Measurements from ENCODE around the gene B4GALNT3. TPM values are rescaled to one million over a fixed set of nuclear protein-coding genes. Genes with fewer than 3 reads are reported as not detected.

The B4GALNT3 gene
- total and polyA plus RNA-seq, 12 donors = 14.1 to 58.7 (median 36.5) TPM

DNA sequence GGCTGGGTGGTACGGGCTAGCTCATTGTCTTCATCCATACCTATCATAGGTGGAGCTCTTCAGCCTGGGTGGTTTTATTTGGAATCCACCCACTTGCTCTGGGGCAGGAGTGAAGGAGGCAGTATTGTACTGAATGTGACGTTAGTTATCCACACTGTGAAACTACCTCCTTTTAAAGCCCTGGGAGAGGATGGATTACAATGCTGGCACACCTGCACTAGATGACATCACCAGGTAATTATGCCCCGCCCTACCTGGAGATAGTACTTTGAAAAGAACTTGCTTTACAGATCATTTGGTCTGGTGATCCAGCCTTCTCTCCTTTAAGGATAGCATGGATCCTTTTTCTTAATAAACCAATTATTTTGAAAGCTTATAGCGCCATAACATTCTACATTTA, 78.0 kb downstream of the B4GALNT3 start:
- peaks cover 7 to 40% (median 25%) of the 10 kb centered on the region in 9 donors for H3K4me1 ChIP-seq
- intact Hi-C loops (cut with DNase I) = loop anchor here in 1 of 10 donors (2.0 kb wide), 1 partner anchor 81 kb away; no protein-coding TSS in a partner anchor
- WGBS, 2 donors = 90 to 91% methylated on average over 4 of the region's 4 CpGs
- DNase-seq (no peak), ATAC-seq (no peak)
- TF ChIP-seq, protein P1, sequence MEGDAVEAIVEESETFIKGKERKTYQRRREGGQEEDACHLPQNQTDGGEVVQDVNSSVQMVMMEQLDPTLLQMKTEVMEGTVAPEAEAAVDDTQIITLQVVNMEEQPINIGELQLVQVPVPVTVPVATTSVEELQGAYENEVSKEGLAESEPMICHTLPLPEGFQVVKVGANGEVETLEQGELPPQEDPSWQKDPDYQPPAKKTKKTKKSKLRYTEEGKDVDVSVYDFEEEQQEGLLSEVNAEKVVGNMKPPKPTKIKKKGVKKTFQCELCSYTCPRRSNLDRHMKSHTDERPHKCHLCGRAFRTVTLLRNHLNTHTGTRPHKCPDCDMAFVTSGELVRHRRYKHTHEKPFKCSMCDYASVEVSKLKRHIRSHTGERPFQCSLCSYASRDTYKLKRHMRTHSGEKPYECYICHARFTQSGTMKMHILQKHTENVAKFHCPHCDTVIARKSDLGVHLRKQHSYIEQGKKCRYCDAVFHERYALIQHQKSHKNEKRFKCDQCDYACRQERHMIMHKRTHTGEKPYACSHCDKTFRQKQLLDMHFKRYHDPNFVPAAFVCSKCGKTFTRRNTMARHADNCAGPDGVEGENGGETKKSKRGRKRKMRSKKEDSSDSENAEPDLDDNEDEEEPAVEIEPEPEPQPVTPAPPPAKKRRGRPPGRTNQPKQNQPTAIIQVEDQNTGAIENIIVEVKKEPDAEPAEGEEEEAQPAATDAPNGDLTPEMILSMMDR (IDR thresholded peaks at IDR 0.05) = no peak
- peaks cover 0 to 14% (median 0%) of the 10 kb centered on the region in 9 donors for H3K36me3 ChIP-seq
- H3K9me3 ChIP-seq = peaks cover 0 to 3% (median 0%) of the 10 kb centered on the region in 11 donors
- no peak overlapping the region for H3K4me3 ChIP-seq
- H3K27ac ChIP-seq = no peak overlapping the region
- H3K27me3 ChIP-seq = no peaks in the 10 kb centered on the region

DNA sequence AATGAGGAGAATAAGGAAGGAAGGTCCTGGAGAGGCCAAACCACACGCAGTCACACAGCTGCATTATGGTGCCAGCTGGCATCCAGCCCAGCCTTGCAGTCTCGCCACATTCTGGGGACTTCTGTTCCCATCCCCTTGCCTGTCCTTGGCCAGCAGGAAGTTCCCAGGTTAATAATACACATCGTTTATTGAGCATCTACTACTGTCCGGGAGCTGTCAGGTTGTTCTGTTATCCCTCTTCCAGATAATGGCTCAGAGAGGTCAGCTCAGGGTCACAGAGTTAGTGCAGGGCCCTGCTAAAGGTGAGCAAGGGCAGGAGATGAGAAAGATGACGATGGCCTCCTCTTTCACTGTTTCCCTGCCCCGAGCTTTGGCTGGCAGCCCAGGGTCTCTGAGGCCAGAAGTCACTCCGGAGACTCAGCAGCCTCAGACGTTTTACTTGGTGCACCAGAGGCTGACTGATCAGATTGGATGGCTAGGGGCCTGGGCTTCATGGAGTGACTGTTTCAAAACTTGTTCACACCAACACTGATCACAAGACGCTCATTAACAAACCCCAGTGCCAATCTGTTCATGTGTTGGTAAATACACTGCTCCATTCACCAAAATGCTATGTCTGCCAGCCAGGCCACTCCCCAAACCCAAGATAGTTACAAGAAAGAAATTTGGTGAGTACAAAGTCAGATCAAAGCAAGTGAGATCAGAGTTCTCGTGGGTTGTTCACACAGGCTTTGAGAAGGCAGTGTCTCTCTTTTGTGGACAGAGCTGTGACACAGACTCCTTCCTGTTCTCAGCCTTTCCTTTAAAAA, 79.2 kb downstream of the B4GALNT3 start:
- peak overlapping the region in 1 of 10 donors; percentile 29 for H3K27ac ChIP-seq
- ATAC-seq = peak in 7 of 8 donors; percentile 54 to 78 (median 65)
- TF ChIP-seq, protein P1 (IDR thresholded peaks at IDR 0.05) = no peak

DNA sequence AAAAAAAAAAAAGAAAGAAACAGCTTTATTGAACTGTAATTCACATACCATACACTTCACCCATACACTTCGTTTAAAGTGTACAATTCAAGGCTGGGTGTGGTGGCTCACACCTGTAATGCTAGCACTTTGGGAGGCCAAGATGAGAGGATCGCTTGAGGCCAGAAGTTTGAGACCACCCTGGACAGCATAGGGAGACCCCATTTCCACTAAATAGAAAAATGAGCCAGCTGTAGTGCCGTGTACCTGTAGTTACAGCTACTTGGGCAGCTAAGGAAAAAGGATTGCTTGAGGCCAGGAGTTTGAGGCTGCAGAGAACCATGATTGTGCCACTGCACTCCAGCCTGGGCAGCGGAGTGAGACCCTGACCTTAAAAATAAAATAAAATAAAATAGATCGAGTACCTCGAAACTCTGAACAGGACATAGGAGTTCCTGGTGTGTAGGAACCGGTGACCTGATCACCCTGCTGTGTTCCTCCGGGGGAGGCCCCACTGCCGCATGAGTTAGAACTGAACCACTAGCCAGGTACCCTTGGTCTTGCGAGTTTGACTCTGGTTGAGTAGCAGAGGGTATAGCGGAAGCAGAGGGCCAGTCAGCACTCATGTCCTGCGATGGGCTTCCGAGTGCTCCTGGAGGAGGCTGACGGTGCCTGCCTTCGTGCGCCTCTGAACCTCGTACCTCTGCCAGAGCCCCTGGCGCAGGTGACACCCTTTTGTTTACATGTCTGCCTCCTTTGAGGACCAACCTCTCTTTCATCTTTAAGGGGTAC, 80.0 kb downstream of the B4GALNT3 start:
- TF ChIP-seq, protein P1 (IDR thresholded peaks at IDR 0.05) = no peak
- Histone ChIP-seq H3K4me3 (no peak overlapping the region), H3K36me3 (peaks cover 0 to 14% (median 0%) of the 10 kb centered on the region in 9 donors), H3K9me3 (no peaks in the 10 kb centered on the region), H3K4me1 (peaks cover 7 to 42% (median 25%) of the 10 kb centered on the region in 9 donors), H3K27ac (peak overlapping the region in 1 of 10 donors; percentile 29), H3K27me3 (no peaks in the 10 kb centered on the region)
- 92% methylated on average over 18 of the region's 18 CpGs for WGBS, 2 donors
- ATAC-seq = no peak
- intact Hi-C loops (cut with DNase I) = loop anchor here in 1 of 10 donors (2.0 kb wide), 1 partner anchor 83 kb away; no protein-coding TSS in a partner anchor
- DNase-seq = no peak

More for the DNA sequence above, 79.2 kb downstream of the B4GALNT3 start:
- 17 to 19% methylated on average over 10 of the region's 10 CpGs for WGBS, 2 donors
- Histone ChIP-seq H3K27me3 (no peaks in the 10 kb centered on the region), H3K9me3 (no peaks in the 10 kb centered on the region), H3K36me3 (peaks cover 0 to 14% (median 0%) of the 10 kb centered on the region in 9 donors), H3K4me3 (no peak overlapping the region), H3K4me1 (peaks cover 7 to 42% (median 25%) of the 10 kb centered on the region in 9 donors)
- peak; percentile 55 to 75 for DNase-seq
- intact Hi-C loops (cut with DNase I) = loop anchor here in 1 of 10 donors (2.0 kb wide), 1 partner anchor 82 kb away; no protein-coding TSS in a partner anchor
